HG02973 (cell line): ENCODE results near the gene LANCL3.
"Not testable (repeated sequence)": the region's sequence is repeated elsewhere in the genome, so short reads cannot be mapped to it uniquely, and the experiment has no call there.

ENCODE experiments used
- ATAC-seq: cut with Tn5 transposase; IDR thresholded peaks from one replicate; pipeline ENCODE4 v1.9.1; 2021; ENCODE audit warnings: moderate library complexity; ENCODE audit not compliant: unreplicated experiment

Gene LANCL3

DNA sequence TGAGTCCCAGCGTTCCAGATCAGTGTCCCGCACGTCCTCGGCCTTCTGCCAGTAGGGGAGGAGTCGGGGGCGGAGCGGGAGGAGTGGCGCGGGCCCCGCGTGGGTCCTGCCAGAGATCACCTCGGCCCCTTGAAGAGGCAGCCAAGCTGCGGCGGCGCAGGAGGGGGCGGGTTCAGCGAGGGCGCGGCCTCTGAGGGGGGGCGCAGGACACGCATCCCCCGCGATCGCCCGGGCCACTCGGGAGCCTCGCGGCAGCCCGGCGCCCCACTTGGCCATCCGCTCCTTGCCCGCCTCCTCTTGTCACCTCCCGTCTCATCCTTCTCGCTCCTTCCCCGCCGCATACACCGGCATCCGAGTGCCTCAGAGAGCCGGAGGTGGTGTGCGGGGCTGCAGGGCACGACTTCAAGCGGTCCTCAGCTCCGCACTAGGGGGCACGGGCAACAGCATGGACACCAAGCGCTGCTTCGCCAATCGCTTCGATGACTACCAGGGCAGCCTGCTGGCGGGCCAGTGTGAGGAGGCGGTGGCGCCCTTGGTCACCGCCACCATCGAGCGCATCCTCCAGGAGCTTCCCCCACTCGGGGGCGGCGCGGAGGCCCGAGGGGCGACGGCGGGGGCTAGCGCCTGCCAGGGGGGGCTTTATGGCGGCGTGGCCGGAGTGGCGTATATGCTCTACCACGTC, at the start of gene LANCL3:
Gene LANCL3 (plus strand): TSS at position 236 of the 682 bp plus-strand sequence. CDS start 210 bp downstream, at position 446.
- ATAC-seq = not testable (repeated sequence)

- ATAC-seq = not testable (repeated sequence)
These were observed 47.8 kb upstream of the LANCL3 start for GRCh38 chrX:37523673-37524072.

GRCh38 chrX:37541991-37542390, 29.5 kb upstream of the LANCL3 start:
- no peak for ATAC-seq

DNA sequence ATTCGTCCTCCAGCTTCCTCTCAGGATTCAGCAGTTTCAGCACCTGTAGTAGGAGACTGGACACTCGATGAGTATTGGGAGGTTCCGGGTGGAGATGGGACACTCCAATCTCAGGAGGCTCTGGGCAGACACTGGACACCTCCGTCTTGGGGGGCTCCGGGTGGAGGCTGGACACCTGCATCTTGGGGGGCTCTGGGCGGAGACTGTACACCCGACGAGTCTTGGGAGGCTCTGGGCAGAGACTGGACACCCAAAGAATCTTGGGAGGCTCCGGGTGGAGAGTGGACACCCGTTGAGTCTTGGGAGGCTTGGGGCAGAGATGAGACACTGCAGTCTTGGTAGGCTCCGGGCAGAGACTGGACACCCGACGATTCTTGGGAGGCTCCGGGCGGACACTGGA, 28.7 kb upstream of the LANCL3 start:
- ATAC-seq = no peak

DNA sequence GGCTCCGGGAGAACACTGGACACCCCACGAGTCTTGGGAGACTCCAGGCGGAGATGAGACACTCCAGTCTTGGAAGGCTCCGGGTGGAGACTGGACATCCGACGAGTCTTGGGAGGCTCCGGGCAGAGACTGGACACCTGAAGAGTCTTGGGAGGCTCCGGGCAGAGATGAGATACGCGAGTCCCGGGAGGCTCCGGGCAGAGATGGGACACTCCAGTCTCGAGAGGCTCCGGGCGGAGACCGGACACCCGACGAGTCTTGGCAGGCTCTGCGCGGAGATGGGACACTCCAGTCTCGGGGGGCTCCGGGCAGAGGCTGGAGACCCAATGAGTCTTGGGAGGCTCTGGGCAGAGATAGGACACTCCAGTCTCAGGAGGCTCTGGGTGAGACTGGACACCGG, 28.1 kb upstream of the LANCL3 start:
- no peak for ATAC-seq

GRCh38 chrX:37544531-37544930, 26.9 kb upstream of the LANCL3 start:
- not testable (repeated sequence) for ATAC-seq

DNA sequence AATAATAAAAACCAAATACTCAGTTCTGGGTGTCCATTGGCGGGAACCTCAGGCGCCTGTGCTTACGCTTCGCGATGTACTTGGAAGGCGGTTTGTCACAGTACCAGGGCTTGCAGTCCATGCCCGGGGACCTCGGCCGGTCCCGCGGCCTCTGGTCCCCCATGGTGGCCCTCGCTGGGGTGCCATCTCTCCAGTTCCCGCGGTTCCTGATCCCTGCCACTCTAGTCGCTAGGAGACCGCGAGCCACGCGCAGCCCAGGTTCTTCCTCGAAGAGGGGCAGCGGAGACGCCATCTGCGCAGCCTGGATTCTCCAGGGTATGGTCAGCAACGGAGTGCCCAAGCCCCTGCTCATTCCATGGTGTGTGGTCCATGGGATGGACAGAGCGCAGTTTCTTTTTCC, 26.4 kb upstream of the LANCL3 start:
- no peak for ATAC-seq

DNA sequence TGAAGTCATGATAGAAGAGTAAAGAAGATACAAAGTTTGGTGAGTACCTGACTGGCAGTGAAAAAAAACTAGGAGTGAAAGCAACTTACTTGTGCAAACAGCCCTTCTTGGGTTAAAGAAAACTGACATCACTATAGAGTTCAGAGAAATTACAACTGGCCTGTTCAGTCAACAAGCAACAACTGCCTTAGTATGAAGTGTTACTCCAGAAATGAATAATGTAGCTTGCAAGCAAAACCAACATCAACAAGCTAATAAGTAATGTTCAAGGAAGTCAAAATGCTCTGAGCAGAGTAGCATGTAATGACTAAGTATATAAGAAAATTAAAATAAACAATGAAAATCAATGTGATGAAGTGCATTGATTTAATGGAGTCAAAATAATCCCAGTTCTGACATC, 21.8 kb upstream of the LANCL3 start:
- ATAC-seq = not testable (repeated sequence)

GRCh38 chrX:37553476-37553875, 18.0 kb upstream of the LANCL3 start:
- ATAC-seq = no peak

DNA sequence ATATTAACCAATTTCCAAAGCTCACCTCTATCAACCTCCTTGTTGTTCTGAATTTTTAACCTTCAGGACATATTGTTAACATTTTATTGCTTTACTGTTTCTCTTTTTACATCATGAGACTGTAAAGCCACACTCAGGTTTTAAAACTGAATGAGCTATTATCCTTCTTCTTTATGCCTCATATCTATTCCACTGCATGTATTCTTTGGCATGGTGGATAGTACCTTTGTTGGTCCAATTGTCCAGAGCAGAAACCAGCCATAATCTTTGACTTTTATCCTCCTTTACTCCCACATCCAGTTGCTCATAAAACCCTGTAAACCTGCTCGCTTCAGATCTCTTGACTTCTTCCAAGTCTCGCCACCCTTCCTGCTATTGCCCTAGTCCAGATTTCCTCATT, 6.2 kb upstream of the LANCL3 start:
- ATAC-seq = not testable (repeated sequence)

DNA sequence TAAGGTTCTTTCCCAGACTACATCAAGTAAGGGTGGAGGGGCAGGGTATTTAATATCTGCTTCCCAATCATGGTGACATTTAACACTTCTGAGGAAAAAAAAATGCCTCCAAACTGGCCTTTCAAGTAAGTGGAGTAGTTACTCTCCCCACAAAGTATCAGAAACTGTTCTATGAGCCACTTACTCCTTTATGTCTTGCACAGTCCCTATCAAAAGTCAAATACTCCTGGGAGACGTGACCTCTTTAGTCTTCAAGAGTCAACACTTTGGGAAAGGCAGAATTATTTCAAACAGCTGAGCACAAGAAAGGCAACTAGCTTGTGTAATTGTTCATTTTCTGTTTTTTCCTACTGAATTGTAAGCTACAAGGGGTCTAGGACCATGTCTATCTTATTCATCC, 1.1 kb upstream of the LANCL3 start:
- ATAC-seq = not testable (repeated sequence)

GRCh38 chrX:37572108-37572587, 687 bp downstream of the LANCL3 start:
- ATAC-seq = not testable (repeated sequence)

DNA sequence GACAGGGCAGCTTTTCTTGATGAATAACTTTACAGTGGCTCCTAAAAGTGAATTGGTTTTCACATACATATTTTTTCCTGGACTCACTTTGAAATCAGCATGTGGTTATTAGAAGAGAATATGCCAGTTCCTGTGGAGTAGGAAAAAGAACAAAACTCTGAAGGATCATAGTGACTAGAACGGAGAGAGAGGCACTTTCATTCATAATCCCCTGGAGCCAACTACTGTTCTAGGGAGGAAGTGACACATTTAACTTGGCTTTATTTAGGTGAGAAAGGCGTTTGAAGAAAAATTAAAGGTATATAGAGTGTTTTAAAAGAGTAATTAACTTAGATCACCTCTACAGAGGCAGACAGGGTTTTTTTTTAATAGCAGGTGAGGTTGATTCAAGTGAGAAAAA, 1.7 kb downstream of the LANCL3 start:
- ATAC-seq = not testable (repeated sequence)

- no peak for ATAC-seq
These were observed 6.6 kb downstream of the LANCL3 start for GRCh38 chrX:37578045-37578444.

DNA sequence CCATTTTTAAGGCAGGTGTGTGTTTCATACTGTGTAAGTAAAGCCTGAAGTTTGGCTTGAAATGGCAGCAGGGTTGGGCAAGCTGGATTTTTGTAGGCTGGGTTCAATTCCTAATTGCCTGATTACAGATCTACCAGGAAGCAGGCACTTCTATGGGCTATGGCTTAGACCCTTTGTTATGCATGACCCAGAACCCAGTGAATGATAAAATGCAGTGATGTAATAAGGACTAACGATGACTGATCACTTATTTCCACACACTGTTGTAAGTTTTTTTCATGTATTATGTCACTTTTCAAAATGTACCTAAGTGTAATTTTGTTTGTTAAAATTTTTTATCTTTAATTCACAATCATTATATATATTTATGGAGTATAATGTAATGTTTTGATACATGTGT, 8.6 kb downstream of the LANCL3 start:
- ATAC-seq = no peak

DNA sequence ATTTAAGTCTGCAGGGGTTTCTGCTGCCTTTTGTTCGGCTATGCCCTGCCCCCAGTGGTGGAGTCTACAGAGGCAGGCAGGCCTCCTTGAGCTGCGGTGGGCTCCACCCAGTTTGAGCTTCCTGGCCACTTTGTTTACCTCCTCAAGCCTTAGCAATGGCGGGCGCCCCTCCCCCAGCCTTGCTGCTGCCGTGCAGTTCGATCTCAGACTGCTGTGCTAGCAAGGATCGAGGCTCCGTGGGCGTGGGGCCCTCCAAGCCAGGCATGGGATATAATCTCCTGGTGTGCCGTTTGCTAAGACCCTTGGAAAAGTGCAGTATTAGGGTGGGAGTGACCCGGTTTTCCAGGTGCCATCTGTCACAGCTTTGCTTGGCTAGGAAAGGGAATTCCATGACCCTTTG, 15.9 kb downstream of the LANCL3 start:
- not testable (repeated sequence) for ATAC-seq

DNA sequence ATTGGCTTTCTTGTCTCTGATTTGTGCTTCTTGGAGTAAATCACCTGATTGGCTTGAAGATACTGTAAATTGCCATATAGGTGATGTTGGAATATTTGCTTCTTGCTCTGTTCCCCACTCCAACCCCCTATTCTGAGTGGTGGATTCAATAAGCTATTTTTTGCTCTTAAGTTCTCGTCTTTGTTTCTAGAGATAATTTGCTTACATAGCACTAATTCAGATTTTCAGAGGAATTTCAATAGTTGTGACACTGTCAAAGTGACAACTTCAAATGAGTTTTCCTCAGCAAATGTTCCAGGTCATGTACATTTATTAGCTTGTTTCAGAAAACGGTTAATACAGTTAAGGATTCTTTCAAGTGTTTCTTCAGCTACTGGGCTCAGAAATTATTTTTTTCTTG, 18.6 kb downstream of the LANCL3 start:
- ATAC-seq = no peak

- ATAC-seq = no peak
These were observed 23.4 kb downstream of the LANCL3 start for GRCh38 chrX:37594755-37595382.

- ATAC-seq = no peak
These were observed 28.3 kb downstream of the LANCL3 start for GRCh38 chrX:37599729-37600128.

- ATAC-seq = no peak
These were observed 32.5 kb downstream of the LANCL3 start for GRCh38 chrX:37603938-37604409.

DNA sequence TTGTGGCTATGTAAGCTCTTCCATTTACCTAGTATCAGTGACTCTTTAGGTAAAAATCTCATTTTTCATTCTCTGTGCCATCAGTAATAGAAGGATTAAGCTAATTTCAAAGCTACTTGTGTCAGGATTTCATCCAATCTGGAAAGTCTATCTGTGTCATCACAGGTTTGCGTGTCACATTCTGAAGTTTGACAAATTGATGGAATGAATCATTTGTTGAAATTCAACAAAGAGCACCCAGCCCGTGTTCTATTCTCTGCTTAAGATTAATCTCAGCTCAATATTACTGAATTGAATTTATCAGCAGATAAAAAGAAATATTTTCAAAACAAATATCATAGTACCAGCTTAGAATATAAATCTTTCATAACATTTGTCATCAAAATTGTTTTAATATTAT, 35.8 kb downstream of the LANCL3 start:
- ATAC-seq = no peak

DNA sequence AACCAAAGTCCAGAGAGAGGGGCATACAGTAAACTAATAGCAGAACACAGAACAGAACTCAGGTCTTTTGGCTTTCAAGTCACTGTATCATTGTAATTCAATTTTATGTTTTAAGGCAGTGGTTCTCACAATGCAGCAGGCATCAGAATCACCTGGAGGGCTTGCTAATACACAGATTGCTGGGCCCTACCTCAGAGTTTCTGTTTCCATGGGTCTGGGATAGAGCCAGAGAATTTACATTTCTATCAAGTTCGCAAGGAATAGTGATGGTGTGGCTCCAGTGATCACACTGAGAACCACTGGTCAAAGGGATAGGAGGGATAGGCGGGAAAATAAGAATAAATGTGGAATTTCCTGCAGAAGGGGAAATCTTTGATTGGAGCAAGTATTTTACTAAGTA, 36.7 kb downstream of the LANCL3 start:
- no peak for ATAC-seq
